ENCODE measurements around the gene MSRB2. TPM values are rescaled to one million over a fixed set of nuclear protein-coding genes. Genes with fewer than 3 reads are reported as not detected.
A peak's percentile ranks its signal among the peaks of the same experiment; 100 is the strongest.

The MSRB2 gene
- total RNA-seq, 1 donor from 2014 or later = 4.1 TPM

DNA sequence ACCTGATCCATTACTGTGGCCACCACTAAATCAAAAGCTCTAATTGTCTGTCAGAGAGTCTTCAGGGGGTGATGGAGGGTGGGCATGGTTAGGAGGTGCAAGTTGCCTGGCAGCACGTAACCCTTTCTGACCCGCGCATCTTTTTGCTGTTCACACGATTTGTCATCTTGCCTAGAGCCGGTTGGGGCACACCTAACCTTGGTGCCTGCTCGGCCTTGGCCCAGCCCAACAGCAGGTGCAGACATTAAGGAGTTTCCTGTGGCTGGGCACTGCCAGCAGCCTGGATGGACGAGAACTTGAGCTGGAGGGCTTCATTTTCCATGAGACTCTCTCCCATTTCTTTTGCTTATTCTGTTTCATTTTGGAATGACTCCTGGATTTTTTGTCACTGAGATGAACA is 55.7 kb downstream of the MSRB2 start:
- CTCF ChIA-PET = no interaction called here

DNA sequence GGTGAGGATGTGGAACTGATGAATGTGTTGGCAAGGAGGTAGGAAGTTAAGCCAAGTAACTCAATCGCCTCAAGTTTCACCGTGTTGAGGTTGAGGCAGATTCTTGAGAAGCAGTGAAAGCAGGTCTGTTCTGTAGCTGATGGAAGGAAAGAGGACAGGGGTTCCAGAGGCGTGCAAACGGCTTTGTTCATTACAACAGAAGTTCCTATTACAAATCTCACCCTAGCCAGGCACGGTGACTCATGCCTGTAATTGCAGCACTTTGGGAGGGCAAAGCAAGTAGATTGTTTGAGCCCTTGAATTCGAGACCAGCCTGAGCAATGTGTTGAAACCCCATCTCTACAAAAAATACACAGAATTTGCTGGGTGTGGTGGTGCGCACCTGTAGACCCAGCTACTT is 59.8 kb downstream of the MSRB2 start:
- TF ChIP-seq, protein P1, sequence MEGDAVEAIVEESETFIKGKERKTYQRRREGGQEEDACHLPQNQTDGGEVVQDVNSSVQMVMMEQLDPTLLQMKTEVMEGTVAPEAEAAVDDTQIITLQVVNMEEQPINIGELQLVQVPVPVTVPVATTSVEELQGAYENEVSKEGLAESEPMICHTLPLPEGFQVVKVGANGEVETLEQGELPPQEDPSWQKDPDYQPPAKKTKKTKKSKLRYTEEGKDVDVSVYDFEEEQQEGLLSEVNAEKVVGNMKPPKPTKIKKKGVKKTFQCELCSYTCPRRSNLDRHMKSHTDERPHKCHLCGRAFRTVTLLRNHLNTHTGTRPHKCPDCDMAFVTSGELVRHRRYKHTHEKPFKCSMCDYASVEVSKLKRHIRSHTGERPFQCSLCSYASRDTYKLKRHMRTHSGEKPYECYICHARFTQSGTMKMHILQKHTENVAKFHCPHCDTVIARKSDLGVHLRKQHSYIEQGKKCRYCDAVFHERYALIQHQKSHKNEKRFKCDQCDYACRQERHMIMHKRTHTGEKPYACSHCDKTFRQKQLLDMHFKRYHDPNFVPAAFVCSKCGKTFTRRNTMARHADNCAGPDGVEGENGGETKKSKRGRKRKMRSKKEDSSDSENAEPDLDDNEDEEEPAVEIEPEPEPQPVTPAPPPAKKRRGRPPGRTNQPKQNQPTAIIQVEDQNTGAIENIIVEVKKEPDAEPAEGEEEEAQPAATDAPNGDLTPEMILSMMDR (IDR thresholded peaks at IDR 0.05) = no peak
- H3K9me3 Mint-ChIP-seq = no peaks in the 10 kb centered on the region
- POLR2A ChIA-PET = no interaction called here
- ATAC-seq (ENCODE audit: low read depth) = no peak
- DNase-seq = no peak
- peaks cover 3% of the 10 kb centered on the region for H3K4me1 Mint-ChIP-seq
- CTCF ChIA-PET = no interaction called here
- peaks cover 21% of the 10 kb centered on the region for H3K27me3 Mint-ChIP-seq
- H3K4me3 Mint-ChIP-seq = no peak overlapping the region
- no peak overlapping the region for H3K27ac Mint-ChIP-seq
- no peaks in the 10 kb centered on the region for H3K36me3 Mint-ChIP-seq (ENCODE audit: low read depth)
- intact Hi-C loops (cut with micrococcal nuclease) = no loop called here

More for the DNA sequence above, 55.7 kb downstream of the MSRB2 start:
- Mint-ChIP-seq H3K36me3 (ENCODE audit: low read depth) (no peaks in the 10 kb centered on the region), H3K9me3 (no peaks in the 10 kb centered on the region), H3K4me3 (no peak overlapping the region), H3K27ac (no peak overlapping the region), H3K27me3 (peaks cover 4% of the 10 kb centered on the region), H3K4me1 (no peaks in the 10 kb centered on the region)
- ATAC-seq (ENCODE audit: low read depth) = no peak
- POLR2A ChIA-PET = no interaction called here
- intact Hi-C loops (cut with micrococcal nuclease) = no loop called here
- TF ChIP-seq, protein P1 (IDR thresholded peaks at IDR 0.05) = no peak
- DNase-seq = no peak

DNA sequence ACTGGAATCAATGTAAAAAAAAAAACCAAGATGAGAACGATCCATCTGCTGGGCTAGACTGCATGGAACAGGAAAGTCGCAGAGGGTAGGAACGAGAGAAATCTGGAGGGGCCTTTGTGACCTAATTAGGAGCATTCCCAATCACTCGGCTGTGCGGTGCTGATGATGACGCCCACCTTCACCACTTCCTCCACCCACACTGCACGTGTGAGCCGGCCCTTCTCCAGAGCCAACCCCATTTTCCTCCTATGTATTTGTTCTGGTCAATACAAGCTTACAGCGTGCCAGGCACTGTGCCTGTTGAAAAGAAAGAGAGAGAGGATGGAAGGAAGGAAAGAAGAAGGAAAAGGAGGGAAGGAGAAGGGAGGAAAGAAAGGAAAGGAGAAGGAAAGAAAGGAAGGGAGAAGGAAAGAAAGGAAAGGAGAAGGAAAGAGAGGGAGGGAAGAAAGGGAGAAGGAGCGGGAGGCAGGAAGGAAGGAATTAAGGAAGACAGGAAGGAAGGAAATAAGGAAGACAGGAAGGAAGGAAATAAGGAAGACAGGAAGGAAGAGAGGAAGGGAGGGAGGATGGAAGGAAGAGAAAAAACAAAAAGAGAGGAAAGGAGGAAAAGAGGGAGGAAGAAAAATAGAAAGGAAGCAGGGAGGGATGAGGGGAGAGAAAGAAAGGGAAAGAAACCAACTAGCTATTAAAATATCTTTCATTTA is 61.2 kb downstream of the MSRB2 start:
- ChIA-PET POLR2A (no interaction called here), CTCF (interaction anchor here (1.0 to 2.4 kb wide), 3 partner anchors 11 to 1163 kb away, joined by 3 to 9 read pairs (median 4); no protein-coding TSS in a partner anchor)
- H3K4me1 Mint-ChIP-seq = peaks cover 3% of the 10 kb centered on the region
- H3K27me3 Mint-ChIP-seq = peaks cover 21% of the 10 kb centered on the region
- ATAC-seq (ENCODE audit: low read depth) = no peak
- H3K9me3 Mint-ChIP-seq = no peaks in the 10 kb centered on the region
- H3K4me3 Mint-ChIP-seq = no peak overlapping the region
- TF ChIP-seq, protein P1 (IDR thresholded peaks at IDR 0.05) = no peak
- no peak for DNase-seq
- no peaks in the 10 kb centered on the region for H3K36me3 Mint-ChIP-seq (ENCODE audit: low read depth)
- H3K27ac Mint-ChIP-seq = no peak overlapping the region
- intact Hi-C loops (cut with micrococcal nuclease) = no loop called here

DNA sequence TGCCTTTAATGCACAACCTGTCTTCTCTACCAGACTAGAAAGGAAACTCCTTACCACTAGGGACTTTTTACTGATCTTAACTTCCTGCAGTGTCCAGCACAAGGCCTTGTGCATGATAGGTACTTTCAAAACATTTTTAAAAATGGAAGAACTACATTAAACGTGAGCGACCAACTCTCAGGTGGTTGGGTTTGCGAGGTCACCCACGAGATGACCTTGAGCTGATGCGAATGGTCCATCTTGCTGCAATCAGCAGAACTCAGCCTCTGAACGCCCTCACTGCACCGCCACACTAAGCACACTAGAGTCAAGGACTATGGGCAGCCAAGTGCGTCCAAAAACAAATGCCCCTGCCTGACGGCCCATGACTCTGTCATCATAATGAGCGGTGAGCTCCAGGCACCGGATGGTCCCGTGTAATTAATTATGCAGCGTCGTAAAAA is 61.9 kb downstream of the MSRB2 start:
- DNase-seq (no peak), ATAC-seq (ENCODE audit: low read depth) (no peak)
- H3K4me3 Mint-ChIP-seq = no peak overlapping the region
- H3K27me3 Mint-ChIP-seq = peaks cover 21% of the 10 kb centered on the region
- no peaks in the 10 kb centered on the region for H3K9me3 Mint-ChIP-seq
- POLR2A ChIA-PET = no interaction called here
- peaks cover 3% of the 10 kb centered on the region for H3K4me1 Mint-ChIP-seq
- no peaks in the 10 kb centered on the region for H3K36me3 Mint-ChIP-seq (ENCODE audit: low read depth)
- TF ChIP-seq, protein P1 (IDR thresholded peaks at IDR 0.05) = no peak
- H3K27ac Mint-ChIP-seq = no peak overlapping the region
- intact Hi-C loops (cut with micrococcal nuclease) = no loop called here
- CTCF ChIA-PET = interaction anchor here (0.7 to 2.4 kb wide), 7 partner anchors 9 to 1163 kb away, joined by 3 to 9 read pairs (median 4); no protein-coding TSS in a partner anchor

DNA sequence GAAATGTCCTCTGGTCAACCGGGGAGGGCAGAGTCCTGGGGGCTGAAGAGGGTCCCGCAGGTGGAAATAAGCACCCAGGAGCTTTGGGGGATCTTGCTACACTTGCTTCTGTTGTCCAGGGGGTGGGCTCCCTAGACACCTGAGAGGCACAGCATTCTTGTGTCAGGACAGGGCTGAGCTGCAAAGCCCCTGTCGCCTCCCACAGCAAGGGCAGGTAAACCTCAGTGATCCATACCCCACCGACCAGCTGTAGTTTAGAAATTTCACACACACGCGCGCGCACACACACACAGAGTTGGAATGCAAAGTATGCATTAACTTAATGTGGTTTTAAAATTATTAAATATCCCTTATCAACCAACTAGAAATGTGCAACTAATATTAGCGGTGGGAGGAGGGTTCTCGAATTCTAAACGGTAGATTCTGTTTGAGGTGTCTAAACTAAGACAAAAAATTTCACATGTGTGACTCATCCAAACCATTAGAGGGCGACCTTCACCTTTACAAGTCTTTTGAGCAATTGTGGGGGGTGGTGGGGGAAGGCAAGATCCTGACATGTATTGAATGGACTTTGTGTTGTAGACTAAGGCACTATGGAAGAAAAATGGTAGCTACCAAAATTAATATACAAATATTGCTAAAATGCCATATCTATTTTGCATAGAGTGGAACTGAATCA is 62.5 kb downstream of the MSRB2 start:
- ATAC-seq (ENCODE audit: low read depth) (peak; percentile 25), DNase-seq (no peak)
- Mint-ChIP-seq H3K9me3 (no peaks in the 10 kb centered on the region), H3K27me3 (peaks cover 21% of the 10 kb centered on the region), H3K36me3 (ENCODE audit: low read depth) (no peaks in the 10 kb centered on the region), H3K4me3 (no peak overlapping the region), H3K4me1 (peaks cover 3% of the 10 kb centered on the region), H3K27ac (no peak overlapping the region)
- CTCF ChIA-PET = interaction anchor here (0.7 to 2.4 kb wide), 10 partner anchors 9 to 1399 kb away, joined by 3 to 9 read pairs (median 4); no protein-coding TSS in a partner anchor
- intact Hi-C loops (cut with micrococcal nuclease) = loop anchor here (1.0 kb wide), 5 partner anchors 135 to 1165 kb away; no protein-coding TSS in a partner anchor
- POLR2A ChIA-PET = no interaction called here
- TF ChIP-seq, protein P1 (IDR thresholded peaks at IDR 0.05) = no peak
